Skin of body (tissue), 2 donors: ENCODE results near the gene NABP1. TPM values are rescaled to one million over a fixed set of nuclear protein-coding genes. Genes with fewer than 3 reads are reported as not detected.

Source experiments
- DNase-seq: peaks from one replicate; lab custom pipeline; 2025; lab: John Stamatoyannopoulos, UW
- total RNA-seq: library from RNA; depleted of rRNA; stranded (reverse); fragments of >200 nt; gene quantifications from one replicate; pipeline ENCODE4 v1.2.3, GENCODE V29; 2014

NABP1 gene
- total RNA-seq, 1 donor from 2014 or later, result 22.4 TPM

- DNase-seq, result no peak
These were observed 2.1 kb downstream of the NABP1 start for GRCh38 chr2:191679818-191680600.

GRCh38 chr2:191680639-191681038 is 2.7 kb downstream of the NABP1 start:
- DNase-seq, result no peak

DNA sequence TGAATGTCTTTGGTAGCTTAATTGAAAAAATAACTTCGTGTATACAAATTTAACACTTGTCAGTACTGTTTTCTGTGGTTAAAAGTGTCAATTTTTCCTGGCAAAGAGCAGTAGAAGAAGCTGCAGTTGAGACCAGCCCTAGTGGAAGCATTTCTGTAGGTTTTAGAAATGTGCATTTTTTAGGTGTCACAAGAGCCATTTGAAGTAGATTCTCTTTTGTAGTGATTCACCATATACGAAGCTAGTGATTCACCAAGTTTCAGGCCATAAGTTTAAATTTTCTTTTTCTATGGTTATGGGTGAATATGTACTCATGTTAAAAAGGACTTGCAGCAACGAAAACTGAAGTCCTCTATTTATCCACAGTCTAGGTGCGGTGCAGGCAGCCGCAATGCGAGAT is 4.2 kb downstream of the NABP1 start:
- DNase-seq, result no peak

DNA sequence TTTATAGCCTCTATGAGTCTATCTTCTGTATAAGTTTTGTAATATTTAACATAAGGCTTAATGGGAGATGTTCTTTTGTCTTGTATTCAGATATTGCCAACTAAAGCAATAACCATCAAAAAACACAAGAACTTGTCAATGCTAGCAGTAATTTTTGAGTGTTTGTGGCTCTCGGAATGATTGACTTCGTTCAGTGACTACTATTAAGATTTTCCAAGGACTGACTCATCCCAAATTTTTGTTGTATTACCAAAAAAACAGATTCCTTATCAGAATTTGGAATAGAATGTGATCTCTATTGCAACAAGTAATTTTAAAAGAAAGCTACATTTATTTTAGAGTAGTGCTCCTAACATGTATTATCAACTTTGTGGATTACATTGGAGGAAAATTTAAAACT is 8.1 kb downstream of the NABP1 start:
- DNase-seq, result no peak

DNA sequence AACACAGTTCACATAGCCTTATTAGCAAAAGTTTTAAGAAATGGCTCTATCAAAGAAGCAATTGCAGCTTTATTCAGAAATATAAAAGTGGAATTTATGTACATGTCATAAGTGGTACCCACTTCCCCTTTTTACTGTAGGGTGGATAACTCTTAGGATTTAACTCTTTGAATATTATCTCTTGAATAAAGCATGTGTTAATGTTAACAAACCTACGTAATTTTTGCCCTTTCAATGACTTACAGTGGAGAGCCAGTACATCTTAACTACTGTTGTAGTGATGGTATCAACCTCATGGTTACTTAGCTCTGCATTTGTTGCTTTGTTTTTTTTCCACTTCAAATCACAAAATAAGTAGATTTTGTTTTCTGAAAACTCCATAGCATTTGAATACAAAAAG is 8.8 kb downstream of the NABP1 start:
- DNase-seq, result no peak

DNA sequence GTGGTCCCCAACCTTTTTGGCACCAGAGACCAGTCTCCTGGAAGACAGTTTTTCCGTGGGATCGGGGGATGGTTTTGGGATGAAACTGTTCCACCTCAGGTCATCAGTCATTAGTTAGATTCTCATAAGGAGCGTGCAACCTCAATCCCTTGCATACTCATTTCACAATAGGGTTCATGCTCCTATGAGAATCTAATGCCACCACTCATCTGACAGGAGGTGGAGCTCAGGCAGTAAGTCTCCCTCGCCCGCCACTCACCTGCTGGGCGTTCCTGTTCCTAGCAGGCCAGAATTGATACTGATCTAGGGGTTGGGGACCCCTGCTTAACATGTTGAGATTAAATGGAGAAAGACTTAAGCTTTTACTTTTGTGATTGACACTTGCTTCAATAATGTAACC is 9.9 kb downstream of the NABP1 start:
- no peak for DNase-seq

DNA sequence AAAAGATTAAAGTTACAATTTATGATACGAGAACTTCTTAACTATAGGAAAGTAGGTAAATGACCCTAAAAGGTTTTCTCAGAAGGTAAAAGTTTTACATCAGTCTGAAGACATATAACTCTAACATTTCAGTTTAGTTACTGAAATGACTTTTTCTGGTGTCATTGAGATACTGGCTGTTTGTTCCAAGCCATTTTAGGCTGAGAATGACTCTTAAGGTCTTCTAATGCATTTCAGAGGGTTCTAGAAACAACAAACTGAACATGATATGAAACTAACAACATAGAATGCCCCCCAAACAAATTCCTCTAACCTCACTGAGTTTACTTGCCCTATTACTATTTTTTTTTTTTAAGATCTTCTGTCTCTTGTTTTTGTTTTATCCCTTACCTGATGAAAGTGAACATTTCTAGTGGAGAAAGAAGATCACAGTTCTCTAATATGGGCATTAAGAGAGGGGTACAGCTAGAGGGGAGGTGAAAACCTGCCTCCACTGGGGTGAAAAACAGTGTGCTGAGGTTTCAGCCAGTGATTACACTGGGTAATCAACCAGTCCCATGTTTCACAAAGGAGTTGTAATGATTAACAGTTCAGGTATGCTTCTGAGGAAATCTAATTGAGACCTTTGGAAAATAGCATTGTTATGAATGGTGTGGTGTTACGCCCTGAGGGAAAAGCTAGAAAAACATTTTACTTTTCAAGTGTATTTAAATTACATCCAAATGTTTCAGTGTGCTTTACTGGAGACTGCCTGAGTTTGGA is 11.2 kb downstream of the NABP1 start:
- DNase-seq, result no peak

DNA sequence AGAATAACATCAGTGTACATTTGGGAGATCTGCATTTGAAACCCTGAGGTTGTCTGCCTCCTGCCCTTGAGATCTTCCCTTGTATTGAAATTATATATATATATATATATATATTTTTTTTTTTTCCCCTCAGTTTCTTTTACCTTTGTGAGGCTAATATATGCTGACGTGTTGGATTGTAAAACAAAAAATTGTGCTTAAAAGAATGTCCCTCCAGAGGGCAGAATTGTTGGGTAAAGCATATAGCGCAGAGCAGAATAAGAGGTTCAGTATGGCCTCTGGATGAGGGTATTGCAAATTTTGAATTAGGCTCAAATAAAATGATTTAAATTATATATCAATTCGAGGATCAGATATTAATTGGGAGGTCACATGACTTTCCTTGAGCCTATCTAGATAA is 12.4 kb downstream of the NABP1 start:
- DNase-seq, result no peak

DNA sequence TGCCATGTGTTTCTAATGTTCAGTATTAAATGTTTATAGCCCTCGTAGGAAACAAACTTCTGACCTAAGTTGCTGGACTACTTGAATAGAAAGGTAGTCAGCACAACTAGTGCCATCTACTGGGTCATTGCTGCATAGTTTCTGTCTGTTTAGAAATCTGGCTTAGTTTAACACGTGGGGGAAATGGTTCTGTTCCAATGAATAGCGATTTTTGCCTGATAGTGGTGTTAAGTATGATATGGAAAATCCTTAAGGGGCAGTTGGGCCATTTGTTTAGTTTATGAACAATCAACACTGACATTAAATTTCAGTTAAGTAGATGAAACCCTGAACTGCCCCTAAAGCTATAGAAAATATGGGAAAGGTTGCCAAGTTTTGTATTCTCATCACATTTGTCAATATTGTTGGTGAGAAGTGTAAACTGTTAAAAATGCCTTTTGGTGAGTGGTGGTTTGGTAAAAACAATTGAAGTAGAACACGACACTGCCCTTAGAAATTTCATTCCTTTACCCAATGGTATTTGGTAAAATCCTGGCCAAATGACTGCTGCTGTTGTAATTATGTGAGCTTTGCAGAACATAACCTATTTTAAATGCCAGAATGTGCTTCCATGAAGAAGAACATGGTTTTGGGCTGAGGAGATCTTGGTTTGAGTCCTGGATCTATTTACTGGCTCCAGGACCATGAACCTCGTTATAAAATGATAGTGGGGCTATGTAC is 13.2 kb downstream of the NABP1 start:
- DNase-seq, result peak; percentile 82

DNA sequence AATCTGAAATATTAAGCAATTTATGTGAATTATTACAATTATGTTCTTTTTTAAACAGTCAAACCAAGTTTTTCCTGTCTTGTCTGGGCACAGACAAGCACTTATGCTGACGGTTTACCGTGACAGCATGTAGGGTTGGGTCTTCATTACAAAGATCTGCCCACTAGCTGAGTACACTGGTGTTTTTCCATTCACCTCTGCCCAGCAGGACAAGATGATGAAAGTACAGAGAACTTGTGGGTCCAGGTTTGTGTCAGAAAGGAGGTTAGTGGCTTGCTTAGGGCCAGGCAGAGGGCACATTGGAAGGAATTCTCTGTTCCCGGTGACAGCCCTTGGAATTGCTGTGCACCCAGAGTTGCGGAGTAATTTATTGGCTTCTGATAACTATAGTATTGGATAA is 14.0 kb downstream of the NABP1 start:
- DNase-seq, result no peak

DNA sequence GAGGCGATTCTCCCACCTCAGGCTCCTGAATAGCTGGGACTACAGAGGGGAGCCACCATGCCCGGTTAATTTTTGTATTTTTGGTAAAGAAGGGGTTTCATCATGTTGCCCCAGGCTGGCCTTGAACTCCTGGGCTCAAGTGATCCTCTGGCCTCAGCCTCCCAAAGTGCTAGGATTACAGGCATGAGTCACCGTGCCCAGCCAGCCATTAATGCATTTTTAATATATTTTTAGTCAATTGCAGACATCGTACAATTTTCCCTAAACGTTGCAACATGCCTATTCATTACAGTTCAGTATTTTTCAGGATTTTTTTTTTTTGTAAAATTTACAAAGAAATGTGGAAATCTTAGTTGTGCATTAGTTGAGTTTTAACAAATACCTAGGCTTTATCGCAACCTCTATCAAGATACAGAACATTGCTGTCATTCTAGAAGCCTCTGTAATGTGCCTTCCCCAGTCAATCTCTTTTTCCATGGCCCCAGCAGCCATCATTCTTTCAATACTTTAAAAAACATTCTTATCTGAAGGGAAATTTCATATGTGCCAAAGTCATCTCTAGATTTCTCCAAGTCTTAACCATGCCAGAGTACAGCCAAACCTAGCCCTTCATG is 14.7 kb downstream of the NABP1 start:
- DNase-seq, result no peak

DNA sequence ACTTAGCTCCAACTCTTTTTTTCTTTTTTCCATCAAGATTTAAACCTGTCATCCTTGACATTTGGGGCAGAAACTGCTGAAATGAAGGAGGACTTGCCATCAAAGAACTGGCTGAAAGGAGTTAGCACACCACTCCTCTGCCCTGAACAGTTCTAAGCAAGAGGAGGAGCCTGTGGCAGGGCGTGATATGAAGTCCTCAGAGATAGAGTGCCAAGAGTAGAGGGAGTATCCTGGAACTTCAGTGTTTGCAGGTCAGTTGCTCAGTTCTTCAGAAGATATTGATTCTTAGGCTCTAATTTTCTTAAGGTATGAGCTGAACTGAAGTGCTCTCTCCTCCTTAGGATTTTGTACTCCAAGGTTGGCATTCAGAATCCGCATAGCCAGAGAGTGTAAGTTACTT is 15.2 kb downstream of the NABP1 start:
- no peak for DNase-seq

DNA sequence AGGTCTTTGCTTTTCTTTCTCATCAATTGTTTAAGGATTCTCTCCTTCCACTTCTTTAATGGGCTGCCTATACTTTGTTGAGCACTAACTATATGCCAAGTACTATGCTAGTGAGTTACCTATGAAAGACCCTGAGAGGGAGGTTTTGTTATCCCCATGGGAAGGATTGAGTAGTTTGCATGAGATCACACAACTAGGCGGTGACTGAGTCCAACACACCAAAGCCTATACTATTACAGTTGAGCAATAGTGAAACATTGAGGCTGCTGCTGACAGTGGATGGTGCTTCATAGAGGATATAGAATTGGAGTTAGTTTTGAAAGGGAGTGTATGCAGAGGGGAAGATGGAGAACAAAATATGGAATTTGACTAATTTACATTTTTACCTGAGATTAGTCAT is 15.8 kb downstream of the NABP1 start:
- no peak for DNase-seq

DNA sequence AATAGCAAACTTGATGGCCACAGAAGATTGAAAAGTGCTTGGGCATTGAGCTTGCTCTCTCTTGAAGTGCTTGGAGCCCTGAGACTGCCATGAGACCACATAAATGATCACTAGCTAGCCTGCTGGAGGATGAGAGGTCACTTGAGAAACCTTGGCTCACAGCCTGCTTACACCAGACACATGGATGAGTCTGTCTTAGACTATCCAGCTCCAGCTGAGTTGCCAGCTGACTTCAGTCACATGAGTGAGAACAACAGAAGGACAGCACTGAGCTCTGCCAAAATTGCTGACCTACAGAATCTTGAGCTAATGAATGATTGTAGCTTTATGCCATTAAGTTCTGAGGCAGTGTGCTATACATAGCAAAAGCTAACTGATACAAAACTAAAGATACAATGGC is 18.1 kb downstream of the NABP1 start:
- no peak for DNase-seq

DNA sequence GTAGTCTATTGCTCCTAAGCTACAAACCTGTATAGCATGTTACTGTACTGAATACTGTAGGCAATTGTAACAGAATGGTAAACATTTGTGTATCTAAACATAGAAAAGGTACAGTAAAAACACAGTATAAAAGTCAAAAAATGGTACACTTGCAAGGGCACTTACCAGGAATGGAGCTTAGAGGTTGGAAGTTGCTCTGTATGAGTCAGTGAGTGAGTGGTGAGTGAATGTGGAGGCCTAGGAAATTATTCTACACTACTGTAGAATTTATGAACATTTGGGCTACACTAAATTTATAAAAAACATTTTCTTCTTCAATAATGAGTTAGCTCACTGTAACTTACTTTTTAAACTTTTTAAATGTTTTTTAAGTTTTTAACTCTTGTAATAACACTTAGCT is 19.0 kb downstream of the NABP1 start:
- DNase-seq, result no peak

DNA sequence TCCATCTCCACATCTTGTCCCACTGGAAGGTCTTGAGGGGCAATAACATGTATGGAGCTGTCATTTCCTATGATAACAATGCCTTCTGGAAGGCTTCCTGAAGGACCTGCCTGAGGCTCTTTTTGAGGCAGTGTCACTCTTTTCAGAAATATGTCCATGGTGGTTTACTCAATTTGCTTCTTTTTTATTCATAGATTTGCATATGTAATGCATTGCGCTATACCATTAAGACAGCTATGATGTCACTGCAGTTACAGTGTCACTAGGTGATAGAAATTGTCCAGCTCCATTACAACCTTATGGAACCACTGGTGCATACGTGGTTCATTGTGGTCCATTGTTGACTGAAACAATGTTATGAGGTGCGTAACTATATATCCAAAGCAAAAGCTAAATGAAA is 19.9 kb downstream of the NABP1 start:
- DNase-seq, result no peak

GRCh38 chr2:191699341-191699945 is 21.5 kb downstream of the NABP1 start:
- DNase-seq, result no peak

DNA sequence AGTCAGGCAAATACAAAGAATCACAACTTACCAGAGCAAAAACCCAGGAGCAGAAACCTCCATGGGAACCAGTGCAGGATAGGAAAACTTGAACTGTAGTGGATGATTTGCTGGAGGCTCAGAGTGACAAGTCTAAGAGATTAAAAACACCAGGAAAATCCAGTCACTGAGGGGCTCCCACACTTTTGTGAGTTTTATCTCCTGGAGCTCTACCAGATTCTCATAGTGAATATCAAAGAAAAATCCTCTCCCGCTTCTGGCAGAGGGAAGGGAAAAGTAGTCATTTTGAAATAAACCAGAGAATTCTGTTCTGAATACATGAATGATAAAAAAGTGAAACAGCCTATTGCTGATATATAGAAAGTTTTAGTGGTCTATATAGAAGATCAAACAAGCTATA is 23.1 kb downstream of the NABP1 start:
- DNase-seq, result no peak

- no peak for DNase-seq
These were observed 23.8 kb downstream of the NABP1 start for GRCh38 chr2:191701696-191702095.

GRCh38 chr2:191703079-191703725 is 25.3 kb downstream of the NABP1 start:
- DNase-seq, result no peak

DNA sequence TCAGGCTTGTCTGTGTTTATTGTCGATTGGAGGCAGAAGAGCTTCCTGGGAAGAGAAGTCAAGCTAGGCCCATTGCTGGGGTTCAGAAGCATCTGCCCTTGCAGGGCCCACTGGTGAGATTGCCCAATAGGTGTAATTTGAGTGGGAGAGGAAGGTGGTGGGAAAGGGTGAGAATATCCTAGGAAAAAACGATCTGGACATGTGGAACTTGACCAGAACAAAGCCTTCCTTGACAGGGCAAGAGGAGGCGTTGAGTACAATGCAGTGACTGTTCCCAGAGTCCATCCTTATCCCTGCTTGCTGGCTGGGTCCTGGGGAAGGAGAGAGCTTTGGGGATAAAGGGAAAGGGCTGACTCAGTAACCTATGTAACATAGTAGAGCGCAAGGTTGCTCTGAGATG is 27.1 kb downstream of the NABP1 start:
- DNase-seq, result no peak
